HL-60 (cell line): ENCODE data around the gene DRD4.
A peak's percentile ranks its signal among the peaks of the same experiment; 100 is the strongest.
"Not testable (repeated sequence)": the region's sequence is repeated elsewhere in the genome, so short reads cannot be mapped to it uniquely, and the experiment has no call there.

Experiments
- DNase-seq, 2 experiments: peaks; one replicate each; pipeline ENCODE4 v3.0.0-alpha.2; 2010 to 2020; ENCODE audit warnings: low read depth in 1 of 2, low spot score in 1 of 2
- H3K27ac ChIP-seq: fragments of 250-450 bp; sonication (Bioruptor Pico); replicated peaks from 2 replicates; pipeline ENCODE4 v1.5.1; 2020; ENCODE audit warnings: mild to moderate bottlenecking, moderate library complexity
- H3K27me3 ChIP-seq: fragments of 250-450 bp; sonication (Bioruptor Pico); 2 replicates; pipeline ENCODE4 v1.5.1; 2021; ENCODE audit warnings: mild to moderate bottlenecking, moderate library complexity; ENCODE audit not compliant: insufficient read depth, poor library complexity, severe bottlenecking
- H3K4me3 ChIP-seq: replicated peaks from 2 replicates; pipeline ENCODE4 v1.5.1; 2011; ENCODE audit warnings: mild to moderate bottlenecking, control low read depth, low read length; ENCODE audit not compliant: insufficient read depth
- CTCF ChIP-seq: IDR thresholded peaks from one replicate; pipeline ENCODE4 v1.5.1; 2011; ENCODE audit warnings: low read length, control low read depth, inconsistent platforms; ENCODE audit not compliant: insufficient read depth
- GABPA ChIP-seq: IDR thresholded peaks from 2 replicates; pipeline ENCODE4 v1.6.1; 2012; ENCODE audit warnings: low read depth
- POLR2AphosphoS5 ChIP-seq: IDR thresholded peaks from 2 replicates; pipeline ENCODE4 v1.6.1; 2012; ENCODE audit warnings: low read depth
- REST ChIP-seq: IDR thresholded peaks from 2 replicates; pipeline ENCODE4 v1.6.1; 2012; ENCODE audit warnings: low read depth; ENCODE audit not compliant: insufficient replicate concordance
- SPI1 ChIP-seq: IDR thresholded peaks from 2 replicates; pipeline ENCODE4 v1.6.1; 2012; ENCODE audit warnings: low read depth, mild to moderate bottlenecking, borderline replicate concordance

Gene DRD4

DNA sequence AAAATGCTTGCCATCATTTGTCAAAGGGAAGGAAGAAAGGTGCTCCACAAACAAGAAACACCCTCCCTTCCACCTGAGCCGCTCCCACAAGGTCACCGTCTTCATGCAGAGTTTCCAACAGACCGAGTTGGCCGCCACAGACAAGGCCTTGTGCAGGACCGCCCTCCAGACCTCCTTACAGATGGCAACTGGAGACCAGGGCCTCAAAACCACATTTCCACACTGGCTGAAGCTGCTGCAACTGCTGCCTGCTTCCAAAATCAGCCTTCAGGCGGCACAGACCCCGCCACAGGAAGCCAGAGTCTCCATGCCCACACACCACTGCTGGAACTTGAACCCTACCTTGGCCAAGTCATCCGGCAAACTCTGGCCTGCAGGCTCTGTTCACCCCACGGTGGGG lies 51.6 kb downstream of the DRD4 start:
- peak in 1 of 2 experiments; percentile 75 for DNase-seq
- H3K27ac ChIP-seq = peak overlapping the region; percentile 49
- H3K27me3 ChIP-seq = no peaks in the 10 kb centered on the region
- no peak for TF ChIP-seq SPI1
- no peak; the same call in 1 of the 2 replicates for TF ChIP-seq POLR2AphosphoS5
- no peak for TF ChIP-seq REST
- no peak for TF ChIP-seq GABPA
- no peak for TF ChIP-seq CTCF
- H3K4me3 ChIP-seq = no peak overlapping the region

DNA sequence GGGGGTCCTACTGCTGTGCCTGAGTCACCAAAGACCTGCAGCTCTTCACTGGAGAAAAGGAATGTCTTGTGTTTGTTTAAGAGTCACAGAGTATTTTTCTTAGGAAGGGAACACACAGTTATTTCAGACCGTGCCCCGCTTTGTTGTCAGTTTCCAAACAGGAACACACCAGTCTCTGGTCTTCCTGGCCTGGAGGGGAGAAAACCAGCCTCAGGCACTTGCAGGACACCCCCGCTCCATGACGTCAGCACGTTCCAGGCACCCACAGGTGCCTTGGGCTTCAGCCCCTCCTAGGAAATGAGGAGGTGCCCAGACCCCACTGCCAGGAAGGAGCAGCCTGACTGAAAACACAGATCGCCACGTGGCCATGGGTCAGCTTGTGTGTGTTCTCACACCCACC lies 52.6 kb downstream of the DRD4 start:
- Histone ChIP-seq H3K27ac (peak overlapping the region; percentile 51), H3K27me3 (no peaks in the 10 kb centered on the region), H3K4me3 (no peak overlapping the region)
- TF ChIP-seq POLR2AphosphoS5 = no peak
- TF ChIP-seq CTCF = no peak
- no peak for TF ChIP-seq SPI1
- TF ChIP-seq REST = no peak
- TF ChIP-seq GABPA = no peak
- DNase-seq = no peak

DNA sequence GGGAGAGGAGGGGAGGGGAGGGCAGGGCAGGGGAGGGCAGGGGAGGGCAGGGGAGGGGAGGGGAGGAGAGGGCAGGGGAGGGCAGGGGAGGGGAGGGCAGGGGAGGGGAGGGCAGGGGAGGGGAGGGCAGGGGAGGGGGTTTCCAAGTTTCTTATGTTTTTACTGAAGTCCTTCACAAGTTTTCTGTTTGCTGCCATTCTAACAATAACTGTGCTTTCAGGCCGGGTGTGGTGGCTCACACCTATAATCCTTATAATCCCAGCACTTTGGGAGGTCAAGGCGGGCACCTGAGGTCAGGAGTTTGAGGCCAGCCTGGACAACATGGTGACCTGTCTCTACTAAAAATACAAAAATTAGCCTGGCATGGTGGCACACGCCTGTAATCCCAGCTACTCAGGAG lies 53.2 kb downstream of the DRD4 start:
- DNase-seq, H3K27ac ChIP-seq, H3K4me3 ChIP-seq, H3K27me3 ChIP-seq: not testable (repeated sequence)
